PFSK-1 (cell line): ENCODE data around the gene ABHD15.

Source experiments
- FOXP2 ChIP-seq: optimal IDR thresholded peaks from 2 replicates; pipeline ENCODE3; 2011; ENCODE audit warnings: borderline replicate concordance, control low read depth, inconsistent platforms; ENCODE audit not compliant: insufficient read depth; ENCODE audit errors: extremely low read length, extremely low read depth
- POLR2AphosphoS5 ChIP-seq: IDR thresholded peaks from 2 replicates; pipeline ENCODE4 v1.6.1; 2012; ENCODE audit warnings: low read depth, mild to moderate bottlenecking, control low read depth, low read length, moderate library complexity
- REST ChIP-seq, 2 experiments: IDR thresholded peaks; 2 replicates each; pipeline versions ENCODE4 v1.6.1 to v1.8.0; 2011 to 2012; ENCODE audit warnings: low read depth in 2 of 2, low read length in 2 of 2, control low read depth in 1 of 2, inconsistent platforms in 1 of 2, mild to moderate bottlenecking in 1 of 2, moderate library complexity in 1 of 2; ENCODE audit not compliant: insufficient read depth in 1 of 2
- SIN3A ChIP-seq: IDR thresholded peaks from 2 replicates; pipeline ENCODE4 v1.6.1; 2012; ENCODE audit warnings: mild to moderate bottlenecking, low read length, moderate library complexity, borderline replicate concordance; ENCODE audit not compliant: insufficient read depth
- TAF1 ChIP-seq: IDR thresholded peaks from 2 replicates; pipeline ENCODE4 v1.6.1; 2012; ENCODE audit warnings: low read length, control low read depth, borderline replicate concordance; ENCODE audit not compliant: insufficient read depth

GRCh38 chr17:29588562-29589411 is 21.9 kb upstream of the ABHD15 start:
- TF ChIP-seq TAF1 (0 out of 2 replicates have a peak, but pooled peaks have one; percentile 2), POLR2AphosphoS5 (no peak), FOXP2 (no peak), REST (IDR thresholded peaks at IDR 0.05; ENCODE audit: insufficient read depth in 1 of 2, low read depth in 2 of 2, low read length in 2 of 2) (no peak), SIN3A (no peak)
